ENCODE measurements around the gene HSPB7.
"Not testable (repeated sequence)": the region's sequence is repeated elsewhere in the genome, so short reads cannot be mapped to it uniquely, and the experiment has no call there.

HSPB7 gene

DNA sequence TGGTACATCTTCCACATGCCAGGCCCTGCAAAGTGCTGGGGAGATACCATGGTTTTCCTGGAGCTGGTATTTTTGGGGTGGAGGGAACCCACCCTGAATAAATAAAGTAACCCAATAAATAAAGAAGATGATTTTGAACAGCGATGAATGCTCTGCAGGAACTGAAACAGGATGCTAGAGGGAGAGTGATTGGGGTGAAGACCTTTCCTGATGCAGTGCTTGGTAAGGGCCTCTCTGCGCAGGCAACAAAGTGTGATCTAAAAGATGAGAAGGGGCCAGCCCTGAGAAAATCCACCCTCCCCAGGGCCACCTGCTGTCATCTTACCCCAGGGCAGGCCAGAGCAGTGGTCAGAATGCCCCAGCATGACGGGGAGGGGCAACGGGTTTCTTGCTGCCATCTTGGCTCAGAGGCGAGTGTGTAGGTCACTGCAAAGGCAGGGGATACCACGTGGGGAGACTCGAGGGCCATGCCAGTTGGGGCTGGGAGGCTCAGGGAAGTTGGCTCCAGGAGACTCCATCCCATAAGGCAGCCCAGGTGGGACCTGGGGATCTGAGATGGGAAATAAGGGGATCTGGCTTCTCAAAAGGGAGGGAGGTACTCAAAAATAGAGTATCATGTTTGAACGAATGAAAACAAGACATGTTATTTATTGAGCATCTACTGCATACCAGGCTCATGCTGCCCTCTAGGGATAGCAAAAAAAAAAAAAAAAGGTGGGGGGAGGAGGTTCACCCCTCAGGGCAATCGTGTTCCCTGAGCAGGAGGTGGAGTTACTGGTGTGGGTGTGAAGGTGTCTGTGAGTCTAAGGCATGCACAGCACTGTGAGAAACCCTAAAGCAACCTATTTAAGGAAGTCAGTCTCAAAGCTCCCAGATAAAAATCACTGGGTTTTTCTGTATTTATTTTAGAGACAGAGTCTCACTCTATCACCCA, 11.0 kb downstream of the HSPB7 start:
- no peak for DNase-seq (ENCODE audit: low read depth in 2 of 2)

DNA sequence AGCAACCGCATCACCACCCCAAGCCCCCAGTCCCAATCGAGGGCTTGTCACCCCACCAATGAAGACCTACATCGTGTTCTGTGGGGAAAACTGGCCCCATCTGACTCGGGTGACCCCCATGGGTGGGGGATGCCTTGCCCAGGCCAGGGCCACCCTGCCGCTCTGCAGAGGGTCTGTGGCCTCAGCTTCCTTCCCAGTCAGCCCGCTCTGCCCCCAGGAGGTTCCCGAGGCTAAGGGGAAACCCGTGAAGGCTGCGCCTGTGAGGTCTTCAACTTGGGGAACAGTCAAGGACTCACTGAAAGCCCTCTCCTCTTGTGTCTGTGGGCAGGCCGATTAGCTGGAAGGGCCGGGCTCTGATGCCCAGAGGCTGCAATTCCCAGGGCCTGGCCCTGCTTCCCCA, 11.8 kb downstream of the HSPB7 start:
- DNase-seq (ENCODE audit: low read depth in 2 of 2): no peak

DNA sequence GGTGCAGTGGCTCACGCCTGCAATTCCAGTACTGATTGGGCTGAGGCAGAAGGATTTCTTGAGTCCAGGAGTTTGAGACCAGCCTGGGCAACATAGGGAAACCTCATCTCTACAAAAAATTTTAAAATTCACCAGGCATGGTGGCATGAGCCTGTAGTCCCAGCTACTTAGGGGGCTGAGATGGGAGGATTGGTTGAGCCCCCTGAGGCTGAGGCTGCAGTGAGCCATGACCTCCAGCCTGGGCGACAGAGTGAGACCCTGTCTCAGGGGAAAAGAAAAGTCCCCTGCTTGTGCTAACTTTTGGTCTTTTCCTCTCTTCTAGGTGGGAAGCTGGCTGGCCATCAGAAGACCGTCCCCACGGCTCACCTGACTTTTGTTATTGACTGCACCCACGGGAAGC, 12.2 kb downstream of the HSPB7 start:
- DNase-seq (ENCODE audit: low read depth in 2 of 2): no peak

DNA sequence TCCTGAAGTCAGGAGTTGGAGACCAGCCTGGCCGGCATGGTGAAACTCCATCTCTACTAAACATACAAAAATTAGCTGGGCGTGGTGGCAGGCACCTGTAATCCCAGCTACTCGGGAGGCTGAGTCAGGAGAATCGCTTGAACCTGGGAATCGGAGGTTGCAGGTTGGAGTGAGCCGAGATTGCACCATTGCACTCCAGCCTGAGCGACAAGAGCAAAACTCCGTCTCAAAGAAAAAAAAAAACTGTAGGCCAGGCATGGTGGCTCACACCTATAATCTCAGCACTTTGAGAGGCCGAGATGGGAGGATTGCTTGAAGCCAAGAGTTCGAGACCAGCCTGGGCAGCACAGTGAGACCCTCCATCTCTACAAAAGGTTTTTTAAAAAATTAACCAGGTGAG, 16.6 kb downstream of the HSPB7 start:
- DNase-seq (ENCODE audit: low read depth in 2 of 2): not testable (repeated sequence)

DNA sequence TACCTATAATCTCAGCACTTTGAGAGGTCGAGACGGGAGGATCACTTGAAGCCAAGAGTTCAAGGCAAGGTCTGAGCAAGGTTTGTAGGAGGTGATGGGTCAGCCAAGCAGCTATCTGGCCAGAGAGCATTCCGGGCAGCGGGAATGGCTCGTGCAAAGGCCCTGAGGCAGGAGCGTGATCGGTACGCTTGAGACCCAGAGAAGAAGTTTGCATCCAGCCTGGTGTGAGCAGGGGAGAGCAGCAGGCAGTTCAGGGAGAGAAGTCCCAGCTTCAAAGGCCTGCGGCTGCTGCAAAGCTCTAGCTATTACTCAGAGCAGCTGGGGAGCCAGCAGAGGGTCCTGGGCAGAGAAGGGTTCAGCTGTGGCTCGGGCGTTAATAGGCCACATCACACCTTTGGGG, 18.9 kb downstream of the HSPB7 start:
- no peak for DNase-seq (ENCODE audit: low read depth in 2 of 2)

DNA sequence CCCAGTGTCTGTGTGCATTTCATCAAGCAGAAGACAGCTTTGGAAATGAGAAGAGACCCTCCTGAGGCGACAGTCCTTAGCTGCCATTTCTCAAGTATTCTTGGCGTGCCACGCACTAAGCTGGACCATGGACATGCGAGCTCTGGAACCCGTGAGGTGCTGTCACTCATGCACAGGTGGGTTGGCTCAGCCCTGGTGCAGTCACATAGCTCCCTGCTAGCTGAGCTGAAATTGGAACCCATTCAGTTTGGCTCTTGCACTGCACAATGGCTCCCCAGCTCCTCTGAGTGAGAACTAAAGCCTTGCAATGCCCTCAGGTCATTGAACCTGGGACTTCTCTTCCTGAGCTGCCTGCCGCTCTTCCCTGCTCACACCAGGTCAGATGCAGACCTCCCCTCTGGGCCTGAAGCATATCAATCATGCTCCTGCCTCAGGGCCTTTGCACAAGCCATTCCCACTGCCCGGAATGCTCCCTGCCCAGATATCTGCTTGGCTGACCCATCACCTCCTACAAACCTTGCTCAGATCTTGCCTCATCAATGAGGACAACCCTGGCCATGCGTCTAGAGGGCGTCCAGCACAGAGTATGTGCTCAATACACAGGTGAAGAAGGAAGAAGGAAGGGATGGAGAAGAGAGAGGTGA, 20.1 kb downstream of the HSPB7 start:
- DNase-seq (ENCODE audit: low read depth in 2 of 2): no peak

DNA sequence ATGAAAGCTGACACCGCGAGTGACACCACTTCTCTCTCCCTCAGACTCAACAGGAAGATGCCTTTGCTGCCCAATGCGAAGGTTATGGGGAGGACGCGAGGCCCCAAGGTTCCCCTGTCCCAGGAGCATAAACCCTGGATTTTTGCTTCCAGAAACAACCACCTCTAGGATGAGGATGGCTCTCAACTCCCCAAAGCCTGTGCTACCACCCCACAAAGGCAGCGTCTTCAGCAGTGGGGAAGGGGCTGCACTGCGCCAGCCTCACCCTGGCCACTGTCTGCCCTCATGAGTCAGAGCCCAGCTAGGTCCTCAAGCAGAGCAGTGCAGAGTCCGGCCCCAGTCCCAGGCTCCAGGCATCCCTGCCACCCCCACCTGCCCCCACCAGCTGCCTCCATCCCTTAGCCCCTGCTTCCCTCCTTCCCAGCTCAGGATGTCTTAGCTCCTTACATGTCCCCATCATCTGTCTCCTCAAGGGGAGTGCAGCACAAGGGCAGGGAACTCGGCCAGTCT, 20.7 kb downstream of the HSPB7 start:
- no peak for DNase-seq (ENCODE audit: low read depth in 2 of 2)

DNA sequence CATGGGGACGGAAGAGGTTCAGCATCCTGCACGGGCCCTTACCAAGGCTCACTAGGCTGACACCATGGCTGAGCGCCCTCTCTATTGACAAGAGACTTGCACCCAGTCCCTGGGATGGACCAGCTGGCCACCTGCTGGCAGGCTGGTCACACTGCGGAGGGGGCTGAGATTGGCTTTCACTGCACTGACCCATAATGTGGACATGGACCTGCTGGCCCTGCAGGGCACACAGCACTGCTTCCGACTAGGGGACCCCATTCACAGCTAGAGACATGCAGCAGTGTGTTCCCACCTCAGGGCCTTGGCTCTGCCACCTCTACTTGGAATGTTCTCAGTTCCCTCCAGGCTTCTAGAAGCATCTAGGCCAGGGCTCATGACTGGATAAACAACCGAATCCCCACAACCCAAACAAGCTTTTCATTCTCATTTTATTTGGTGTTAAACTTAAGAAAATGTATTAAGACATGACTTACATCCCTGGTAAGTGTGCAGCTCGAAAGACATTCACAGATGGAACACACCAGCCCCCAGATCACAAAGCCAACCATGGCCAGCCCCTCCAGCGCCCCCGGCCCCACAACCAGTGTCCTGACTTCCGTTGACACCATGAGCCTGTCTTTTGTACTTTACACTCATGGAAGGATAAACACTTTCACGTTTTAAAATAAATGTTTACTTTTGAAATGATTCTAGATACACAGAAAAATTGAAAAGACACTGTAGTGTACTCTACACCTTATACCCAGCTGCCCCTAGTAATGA, 23.1 kb downstream of the HSPB7 start:
- DNase-seq (ENCODE audit: low read depth in 2 of 2): peak in 1 of 2 donors; percentile 25

DNA sequence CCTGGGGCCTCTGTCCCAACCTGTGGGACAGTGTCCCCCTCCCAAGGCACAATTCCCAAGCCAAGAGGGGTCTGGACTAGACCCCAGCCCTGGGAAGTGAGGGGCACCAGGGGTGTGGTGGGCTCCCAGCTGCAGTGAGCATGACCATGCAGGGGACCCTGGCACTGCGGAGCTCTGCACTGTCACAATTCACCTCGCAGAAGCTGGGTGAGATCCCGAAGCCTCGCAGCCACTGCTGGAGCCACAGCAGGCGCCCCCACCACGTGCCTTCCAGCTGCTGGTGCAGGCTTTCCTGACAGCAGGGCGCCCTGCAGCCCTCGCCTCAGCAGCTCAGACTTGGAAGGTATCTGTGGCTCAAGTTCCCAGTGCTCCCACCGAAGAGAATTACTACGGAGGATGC, 23.8 kb downstream of the HSPB7 start:
- no peak for DNase-seq (ENCODE audit: low read depth in 2 of 2)

DNA sequence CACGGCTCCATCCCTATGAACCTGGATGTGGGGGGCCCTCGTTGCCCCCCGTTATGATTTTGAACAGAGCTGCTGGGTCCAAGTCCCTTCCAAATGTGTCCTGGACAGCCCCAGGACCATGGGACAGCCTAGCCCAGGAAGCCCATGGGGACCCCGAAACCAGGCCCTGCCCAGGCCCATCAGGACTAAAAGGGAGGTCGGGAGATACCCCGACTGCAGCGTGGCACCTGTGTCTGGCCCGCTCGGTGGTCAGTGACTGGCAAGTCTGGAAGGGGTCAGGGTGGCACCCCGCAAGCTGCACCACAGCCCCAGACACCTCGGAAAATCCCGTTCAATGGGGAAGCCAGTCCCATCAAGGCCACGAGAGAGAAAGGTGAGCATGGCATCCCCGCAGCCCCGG, 24.2 kb downstream of the HSPB7 start:
- no peak for DNase-seq (ENCODE audit: low read depth in 2 of 2)

DNA sequence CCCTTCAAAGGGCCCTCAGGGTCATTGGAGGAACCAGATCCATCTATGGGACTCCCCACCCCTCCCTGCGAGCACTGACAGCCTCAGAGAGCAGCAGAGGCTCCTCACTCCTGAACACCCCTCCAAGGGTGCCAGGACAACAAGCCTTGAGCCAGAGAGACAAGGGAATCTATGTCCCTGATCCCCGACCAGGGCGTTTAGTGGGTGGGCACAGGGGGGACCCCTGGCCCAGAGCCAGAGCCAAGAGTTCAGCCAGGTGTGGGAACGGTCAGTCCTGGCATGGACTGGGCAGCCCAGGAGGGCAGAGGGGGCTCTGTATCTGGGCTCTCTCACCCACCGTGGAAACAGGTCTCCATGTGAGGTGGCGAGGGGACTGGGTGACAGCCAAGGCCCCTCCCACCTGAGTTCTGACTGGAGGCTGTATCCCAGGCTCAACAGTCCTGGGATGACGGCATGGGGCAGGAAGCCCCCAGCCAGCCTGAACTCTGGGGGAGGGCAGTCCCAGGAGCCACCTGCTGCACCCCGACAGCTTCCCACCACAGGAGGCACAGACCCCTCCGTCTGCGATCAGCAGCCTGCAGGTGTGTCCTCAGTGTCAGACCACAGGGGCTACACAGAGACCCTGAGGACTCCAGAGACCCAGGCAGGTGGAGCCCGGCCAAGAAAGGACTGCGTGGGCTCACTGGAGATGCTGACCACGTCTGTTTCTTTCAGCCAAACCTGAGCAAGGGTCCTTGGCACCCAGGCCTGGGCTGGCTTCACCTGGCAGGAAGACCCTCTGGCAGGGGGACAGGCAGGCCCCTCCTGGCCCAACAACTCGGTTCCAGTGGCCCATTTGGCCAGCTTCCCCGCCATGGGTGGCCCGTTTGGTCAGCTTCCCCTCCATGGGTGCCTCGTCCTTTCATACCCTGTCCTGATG, 25.0 kb downstream of the HSPB7 start:
- no peak for DNase-seq (ENCODE audit: low read depth in 2 of 2)

DNA sequence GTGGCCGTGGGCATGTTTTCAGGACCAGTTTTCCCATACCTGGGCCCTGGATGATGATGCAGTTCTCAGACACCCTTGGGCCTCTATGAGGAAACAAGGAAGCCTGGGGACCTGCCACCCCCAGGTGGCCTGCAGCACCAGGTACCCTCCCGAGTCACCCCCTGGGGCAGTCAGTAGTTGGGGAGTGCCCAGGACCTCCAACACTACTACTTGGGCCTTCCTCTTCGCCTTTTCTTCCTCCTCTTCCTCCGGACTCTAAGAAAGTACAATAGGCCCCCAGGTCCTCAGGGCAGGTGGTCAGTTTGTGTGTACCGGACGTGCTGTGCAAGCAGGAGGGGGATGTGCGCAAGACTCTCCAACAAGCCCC, 25.7 kb downstream of the HSPB7 start:
- DNase-seq (ENCODE audit: low read depth in 2 of 2): no peak

DNA sequence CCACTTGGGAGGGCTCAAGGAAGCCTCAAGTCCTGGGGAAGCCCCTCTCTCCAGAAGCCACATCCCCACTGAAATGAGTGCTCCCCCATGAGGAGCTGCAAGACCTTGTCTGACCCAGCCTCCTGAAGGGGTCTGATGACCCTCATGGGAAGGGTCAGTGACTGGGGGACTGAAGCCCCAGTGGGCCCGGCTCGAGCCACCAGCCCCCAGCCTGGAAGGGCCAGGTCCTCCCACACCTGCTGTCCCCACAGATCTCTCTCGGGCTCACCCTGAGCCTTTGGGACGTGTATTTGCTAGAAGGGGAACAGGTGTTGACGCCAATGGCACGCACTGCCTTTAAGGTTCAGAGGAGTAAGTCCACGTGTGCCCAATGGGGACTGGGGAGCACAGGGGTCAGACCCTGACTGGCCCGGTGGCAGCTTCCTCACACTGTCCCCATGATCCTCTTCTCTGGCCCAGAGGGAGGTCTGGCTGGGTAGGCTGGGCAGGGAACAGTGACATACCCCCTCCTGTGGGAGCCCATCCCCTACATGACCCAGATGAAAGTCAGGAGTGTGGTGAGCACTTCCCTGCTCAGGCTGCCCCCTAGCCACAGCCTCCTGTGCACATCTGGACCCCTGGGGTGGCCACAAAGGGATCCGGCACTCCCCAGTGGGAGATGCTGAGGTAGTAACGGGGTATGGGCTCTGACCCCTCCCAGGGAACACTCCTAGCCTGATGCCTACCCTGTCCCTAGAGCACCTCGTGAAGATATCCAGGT, 26.2 kb downstream of the HSPB7 start:
- DNase-seq (ENCODE audit: low read depth in 2 of 2): no peak

DNA sequence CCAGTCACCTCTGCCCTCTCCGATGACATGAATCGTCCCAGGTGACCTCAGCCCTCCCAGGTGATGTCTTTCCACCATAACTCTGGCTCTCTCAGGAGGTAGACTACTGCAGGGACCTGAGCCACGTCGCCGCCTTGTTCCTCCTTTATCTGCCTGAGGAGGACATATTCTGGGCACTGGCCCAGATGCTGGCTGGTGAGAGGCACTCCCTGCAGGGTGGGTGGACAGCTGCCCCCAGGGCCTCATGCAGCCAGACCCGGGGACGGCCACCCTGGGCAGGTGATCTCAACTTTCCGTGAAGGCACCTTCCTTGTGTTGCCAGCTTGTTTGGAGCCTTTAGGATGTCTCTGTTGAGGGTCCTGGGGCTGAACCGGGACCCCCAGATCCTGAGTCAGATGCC, 28.1 kb downstream of the HSPB7 start:
- DNase-seq (ENCODE audit: low read depth in 2 of 2): no peak

DNA sequence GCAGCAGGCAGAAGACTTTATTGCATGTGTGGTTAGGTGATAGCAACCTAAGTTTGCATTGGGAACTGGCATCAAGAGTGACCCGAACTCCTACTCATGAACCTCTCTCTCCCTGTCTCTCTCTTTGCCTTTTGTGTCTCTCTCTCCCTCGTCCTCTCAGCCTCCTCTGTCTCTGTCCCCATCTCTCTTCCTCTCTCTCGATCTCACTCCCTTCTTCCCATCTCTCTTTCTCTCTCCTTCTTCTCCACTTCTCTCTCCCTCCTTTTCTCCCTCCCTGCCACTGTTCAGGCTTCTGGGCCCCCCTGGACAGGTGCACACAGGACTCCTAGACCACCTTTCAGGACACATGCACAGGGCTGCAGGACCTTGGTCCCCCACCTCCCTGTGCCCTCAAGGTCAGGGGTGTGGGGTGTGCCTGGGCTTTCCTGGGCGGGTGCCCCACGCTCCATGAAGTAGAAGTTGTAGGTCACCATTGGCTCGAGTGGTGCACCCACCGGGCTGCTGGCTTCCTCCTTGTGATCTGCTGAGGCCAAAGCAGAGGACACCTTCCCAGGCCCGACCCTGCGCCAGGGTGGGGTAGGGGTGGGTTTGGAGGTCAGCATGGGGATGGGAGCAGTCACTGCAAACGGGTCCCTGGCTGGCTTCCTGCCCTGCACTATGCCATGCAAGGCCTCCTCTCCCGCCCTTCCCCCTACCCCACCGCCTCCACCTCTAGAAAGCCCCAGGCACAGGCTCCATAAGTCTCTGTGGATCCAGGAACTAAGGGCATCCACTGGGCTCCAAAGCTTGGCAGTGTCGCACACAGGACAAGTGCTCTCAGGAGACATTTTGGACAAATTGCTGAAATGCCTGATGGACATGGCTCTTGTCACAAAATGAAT, 28.7 kb downstream of the HSPB7 start:
- no peak for DNase-seq (ENCODE audit: low read depth in 2 of 2)

DNA sequence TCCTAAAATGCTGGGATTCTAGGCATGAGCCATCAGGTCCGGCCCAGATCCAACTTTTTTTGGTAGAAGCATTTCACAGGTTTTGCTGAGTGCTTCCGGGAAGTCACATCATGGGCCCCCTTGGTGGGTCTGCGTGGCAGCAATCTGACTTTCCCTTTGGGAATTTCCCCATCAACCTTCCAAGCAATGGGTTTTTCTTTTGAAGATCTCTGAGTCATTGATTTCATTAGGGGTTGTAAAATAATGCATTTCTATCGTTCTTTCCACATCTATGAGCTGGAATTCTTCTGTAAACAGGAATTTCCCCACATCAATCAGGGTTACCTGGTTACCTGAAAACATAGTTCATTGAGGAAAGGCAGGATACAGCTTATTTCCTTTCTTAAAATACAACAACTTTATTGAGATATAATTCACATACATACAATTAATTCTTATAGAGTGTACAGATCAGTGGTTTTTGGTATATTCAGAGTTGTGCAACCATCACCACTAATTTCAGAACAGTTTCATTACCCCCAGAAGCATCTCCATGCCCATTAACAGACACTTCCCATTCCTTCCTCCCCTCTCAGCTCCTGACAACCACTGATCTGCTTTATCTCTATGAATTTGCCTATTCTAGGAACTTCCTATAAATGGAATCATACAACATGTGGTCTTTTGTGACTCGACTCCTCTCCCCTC, 32.1 kb downstream of the HSPB7 start:
- DNase-seq (ENCODE audit: low read depth in 2 of 2): no peak

DNA sequence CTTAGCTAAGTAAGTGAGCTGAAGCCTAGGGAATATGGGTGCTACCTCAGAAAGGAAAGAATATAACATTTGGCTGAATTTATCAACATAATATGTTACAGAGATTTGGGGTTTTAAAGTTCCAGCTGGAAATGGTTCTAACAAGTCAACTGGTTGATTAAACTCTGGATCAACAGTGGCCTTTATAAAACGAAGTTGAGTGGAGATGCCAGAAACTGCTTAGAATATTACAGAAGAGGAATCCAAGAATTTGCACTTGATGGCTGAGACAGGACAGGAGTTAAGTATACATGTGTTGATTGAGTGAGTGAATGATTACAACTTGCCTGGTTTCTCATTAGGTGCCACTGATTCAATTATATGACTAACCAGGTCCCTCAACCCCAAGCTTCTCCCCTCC, 34.6 kb downstream of the HSPB7 start:
- DNase-seq (ENCODE audit: low read depth in 2 of 2): no peak

DNA sequence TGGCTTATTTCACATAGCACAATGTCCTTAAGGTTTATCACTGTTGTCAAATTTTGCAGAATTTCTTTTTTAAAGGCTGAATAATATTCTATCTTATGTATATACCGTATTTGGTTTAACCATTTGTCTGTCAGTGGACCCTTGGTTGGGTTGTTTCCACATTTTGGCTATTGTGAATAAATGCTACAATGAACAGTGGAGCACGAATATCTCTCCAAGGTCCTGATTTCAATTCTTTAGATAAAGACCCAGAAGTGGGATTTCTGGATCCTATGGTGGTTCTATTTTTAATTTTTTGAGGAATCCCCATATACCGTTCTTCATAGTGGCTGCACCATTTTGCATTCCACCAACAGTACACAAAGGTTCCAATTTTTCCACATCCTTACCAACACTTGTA, 36.2 kb downstream of the HSPB7 start:
- DNase-seq (ENCODE audit: low read depth in 2 of 2): no peak

DNA sequence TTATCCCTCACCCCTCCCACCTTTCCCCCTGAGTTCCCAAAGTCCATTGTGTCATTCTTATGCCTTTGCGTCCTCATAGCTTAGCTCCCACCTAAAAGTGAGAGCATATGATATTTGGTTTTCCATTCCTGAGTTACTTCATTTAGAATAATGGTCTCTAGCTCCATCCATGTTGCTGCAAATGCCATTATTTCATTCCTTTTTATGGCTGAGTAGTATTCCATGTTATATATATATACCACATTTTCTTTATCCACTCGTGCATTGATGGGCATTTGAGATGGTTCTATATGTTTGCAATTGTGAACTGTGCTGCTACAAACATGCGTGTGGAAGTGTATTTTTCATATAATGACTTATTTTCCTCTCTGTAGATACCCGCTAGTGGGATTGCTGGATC, 39.9 kb downstream of the HSPB7 start:
- not testable (repeated sequence) for DNase-seq (ENCODE audit: low read depth in 2 of 2)

Data from stimulated activated CD4-positive, alpha-beta T cell treated with anti-CD3 and anti-CD28 coated beads, Interleukin-1b, Interleukin-23, amount 100 ng/mL, for 1 hour (primary cell).